Prostate gland (tissue), 2 donors: Measurements from ENCODE around the gene PTRHD1.

ENCODE experiments used
- POLR2A ChIP-seq: fragments of 450-650 bp; IDR thresholded peaks from one replicate; pipeline ENCODE4 v1.6.1; 2016; ENCODE audit warnings: antibody characterized with exemption, mild to moderate bottlenecking
- POLR2AphosphoS5 ChIP-seq: sonication (generic); formaldehyde crosslinking; IDR thresholded peaks from one replicate; pipeline ENCODE4 v1.6.1; 2017; ENCODE audit warnings: antibody characterized with exemption
- TF ChIP-seq, protein P1 (sequence below), 4 experiments: fragments of 200-600 bp in 2 of 4; fragments of 450-650 bp in 2 of 4; sonication (generic) in 2 of 4; IDR thresholded peaks; 1 replicate in 3 of 4; 2 replicates in 1 of 4; pipeline ENCODE4 v1.5.1; 2016 to 2019; ENCODE audit warnings: antibody characterized with exemption in 4 of 4, mild to moderate bottlenecking in 2 of 4, moderate library complexity in 2 of 4

DNA sequence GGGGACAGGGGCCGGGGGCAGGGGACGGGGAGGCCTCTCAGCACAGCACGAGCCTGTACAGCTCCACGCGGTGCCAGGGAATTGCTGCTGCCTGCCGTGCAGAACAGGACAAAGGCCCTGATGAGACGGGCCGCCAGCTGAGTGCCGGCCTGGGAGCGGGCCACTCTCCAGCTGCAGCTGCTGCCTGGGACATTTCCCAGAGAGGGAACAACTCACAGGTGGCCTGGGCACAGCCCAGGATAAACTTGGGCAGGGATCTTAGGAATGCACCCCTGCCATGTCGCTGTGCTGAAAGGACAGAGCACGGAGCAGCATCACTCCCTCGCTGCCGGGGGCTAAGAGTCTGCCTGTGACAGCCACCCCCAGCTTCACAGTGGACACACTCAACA lies 38.9 kb upstream of the PTRHD1 start:
- TF ChIP-seq, protein P1, sequence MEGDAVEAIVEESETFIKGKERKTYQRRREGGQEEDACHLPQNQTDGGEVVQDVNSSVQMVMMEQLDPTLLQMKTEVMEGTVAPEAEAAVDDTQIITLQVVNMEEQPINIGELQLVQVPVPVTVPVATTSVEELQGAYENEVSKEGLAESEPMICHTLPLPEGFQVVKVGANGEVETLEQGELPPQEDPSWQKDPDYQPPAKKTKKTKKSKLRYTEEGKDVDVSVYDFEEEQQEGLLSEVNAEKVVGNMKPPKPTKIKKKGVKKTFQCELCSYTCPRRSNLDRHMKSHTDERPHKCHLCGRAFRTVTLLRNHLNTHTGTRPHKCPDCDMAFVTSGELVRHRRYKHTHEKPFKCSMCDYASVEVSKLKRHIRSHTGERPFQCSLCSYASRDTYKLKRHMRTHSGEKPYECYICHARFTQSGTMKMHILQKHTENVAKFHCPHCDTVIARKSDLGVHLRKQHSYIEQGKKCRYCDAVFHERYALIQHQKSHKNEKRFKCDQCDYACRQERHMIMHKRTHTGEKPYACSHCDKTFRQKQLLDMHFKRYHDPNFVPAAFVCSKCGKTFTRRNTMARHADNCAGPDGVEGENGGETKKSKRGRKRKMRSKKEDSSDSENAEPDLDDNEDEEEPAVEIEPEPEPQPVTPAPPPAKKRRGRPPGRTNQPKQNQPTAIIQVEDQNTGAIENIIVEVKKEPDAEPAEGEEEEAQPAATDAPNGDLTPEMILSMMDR (IDR thresholded peaks at IDR 0.05), result no peak
- TF ChIP-seq POLR2A, result no peak
- no peak for TF ChIP-seq POLR2AphosphoS5
